ENCODE measurements around the gene TP53I11. TPM values are rescaled to one million over a fixed set of nuclear protein-coding genes. Genes with fewer than 3 reads are reported as not detected.

Gene TP53I11
- total and polyA plus RNA-seq, 2 experiments from 2014 or later = 23.5 to 43.9 TPM

DNA sequence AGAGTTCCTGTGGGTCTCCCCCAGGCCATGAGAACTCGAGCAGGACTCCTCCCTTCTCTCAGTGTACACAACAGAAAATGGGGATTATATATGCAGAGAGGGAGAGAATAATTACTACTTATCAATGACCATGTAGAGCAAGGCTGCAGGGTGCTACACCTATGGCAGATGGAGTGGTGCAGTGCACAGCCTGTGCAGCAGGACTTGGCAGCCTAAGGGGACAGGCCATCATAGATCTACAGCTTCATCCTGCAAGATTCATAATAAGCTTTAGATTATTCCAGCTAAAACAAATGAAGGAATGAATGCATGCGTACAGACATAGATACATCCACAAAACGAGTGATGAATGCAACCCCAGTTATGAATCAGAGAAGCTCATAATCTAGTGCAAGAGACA lies 8.4 kb upstream of the TP53I11 start:
- H3K27ac Mint-ChIP-seq = no peak overlapping the region
- H3K4me1 ChIP-seq (ENCODE audit: insufficient read depth) = peaks cover 71% of the 10 kb centered on the region

More for the DNA sequence above, 8.4 kb upstream of the TP53I11 start:
- H3K79me2 ChIP-seq (replicated peaks; ENCODE audit: insufficient read depth) = no peaks in the 10 kb centered on the region
- H2AFZ ChIP-seq = no peak overlapping the region
- no peak for ATAC-seq
- 0 out of 2 replicates have a peak, but pooled peaks cover 7% of the 10 kb centered on the region for H3K27me3 ChIP-seq (ENCODE audit: insufficient read depth)
- H3K9me2 ChIP-seq (ENCODE audit: insufficient read depth) = no peaks in the 10 kb centered on the region
- Mint-ChIP-seq H3K4me3 (no peak overlapping the region), H3K27me3 (ENCODE audit: insufficient read depth, low read depth, poor library complexity) (peaks cover 26% of the 10 kb centered on the region), H3K4me1 (peaks cover 72% of the 10 kb centered on the region), H3K9me3 (no peaks in the 10 kb centered on the region; the same call in 2 of the 3 replicates), H3K36me3 (ENCODE audit: low read depth) (no peaks in the 10 kb centered on the region)
- no peak for TF ChIP-seq EZH2phosphoT487 (IDR thresholded peaks at IDR 0.05; ENCODE audit: unreplicated experiment)
- TF ChIP-seq EZH2 (IDR thresholded peaks at IDR 0.05; ENCODE audit: low read depth, unreplicated experiment) = no peak
- TF ChIP-seq, protein P1, sequence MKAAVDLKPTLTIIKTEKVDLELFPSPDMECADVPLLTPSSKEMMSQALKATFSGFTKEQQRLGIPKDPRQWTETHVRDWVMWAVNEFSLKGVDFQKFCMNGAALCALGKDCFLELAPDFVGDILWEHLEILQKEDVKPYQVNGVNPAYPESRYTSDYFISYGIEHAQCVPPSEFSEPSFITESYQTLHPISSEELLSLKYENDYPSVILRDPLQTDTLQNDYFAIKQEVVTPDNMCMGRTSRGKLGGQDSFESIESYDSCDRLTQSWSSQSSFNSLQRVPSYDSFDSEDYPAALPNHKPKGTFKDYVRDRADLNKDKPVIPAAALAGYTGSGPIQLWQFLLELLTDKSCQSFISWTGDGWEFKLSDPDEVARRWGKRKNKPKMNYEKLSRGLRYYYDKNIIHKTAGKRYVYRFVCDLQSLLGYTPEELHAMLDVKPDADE (IDR thresholded peaks at IDR 0.05) = no peak
- TF ChIP-seq, protein P2, sequence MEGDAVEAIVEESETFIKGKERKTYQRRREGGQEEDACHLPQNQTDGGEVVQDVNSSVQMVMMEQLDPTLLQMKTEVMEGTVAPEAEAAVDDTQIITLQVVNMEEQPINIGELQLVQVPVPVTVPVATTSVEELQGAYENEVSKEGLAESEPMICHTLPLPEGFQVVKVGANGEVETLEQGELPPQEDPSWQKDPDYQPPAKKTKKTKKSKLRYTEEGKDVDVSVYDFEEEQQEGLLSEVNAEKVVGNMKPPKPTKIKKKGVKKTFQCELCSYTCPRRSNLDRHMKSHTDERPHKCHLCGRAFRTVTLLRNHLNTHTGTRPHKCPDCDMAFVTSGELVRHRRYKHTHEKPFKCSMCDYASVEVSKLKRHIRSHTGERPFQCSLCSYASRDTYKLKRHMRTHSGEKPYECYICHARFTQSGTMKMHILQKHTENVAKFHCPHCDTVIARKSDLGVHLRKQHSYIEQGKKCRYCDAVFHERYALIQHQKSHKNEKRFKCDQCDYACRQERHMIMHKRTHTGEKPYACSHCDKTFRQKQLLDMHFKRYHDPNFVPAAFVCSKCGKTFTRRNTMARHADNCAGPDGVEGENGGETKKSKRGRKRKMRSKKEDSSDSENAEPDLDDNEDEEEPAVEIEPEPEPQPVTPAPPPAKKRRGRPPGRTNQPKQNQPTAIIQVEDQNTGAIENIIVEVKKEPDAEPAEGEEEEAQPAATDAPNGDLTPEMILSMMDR (conservative IDR thresholded peaks at IDR 0.05; ENCODE audit: low read depth in 2 of 2) = no peak
- no peak for TF ChIP-seq JUNB (IDR thresholded peaks at IDR 0.05; ENCODE audit: unreplicated experiment)
- TF ChIP-seq, protein P3, sequence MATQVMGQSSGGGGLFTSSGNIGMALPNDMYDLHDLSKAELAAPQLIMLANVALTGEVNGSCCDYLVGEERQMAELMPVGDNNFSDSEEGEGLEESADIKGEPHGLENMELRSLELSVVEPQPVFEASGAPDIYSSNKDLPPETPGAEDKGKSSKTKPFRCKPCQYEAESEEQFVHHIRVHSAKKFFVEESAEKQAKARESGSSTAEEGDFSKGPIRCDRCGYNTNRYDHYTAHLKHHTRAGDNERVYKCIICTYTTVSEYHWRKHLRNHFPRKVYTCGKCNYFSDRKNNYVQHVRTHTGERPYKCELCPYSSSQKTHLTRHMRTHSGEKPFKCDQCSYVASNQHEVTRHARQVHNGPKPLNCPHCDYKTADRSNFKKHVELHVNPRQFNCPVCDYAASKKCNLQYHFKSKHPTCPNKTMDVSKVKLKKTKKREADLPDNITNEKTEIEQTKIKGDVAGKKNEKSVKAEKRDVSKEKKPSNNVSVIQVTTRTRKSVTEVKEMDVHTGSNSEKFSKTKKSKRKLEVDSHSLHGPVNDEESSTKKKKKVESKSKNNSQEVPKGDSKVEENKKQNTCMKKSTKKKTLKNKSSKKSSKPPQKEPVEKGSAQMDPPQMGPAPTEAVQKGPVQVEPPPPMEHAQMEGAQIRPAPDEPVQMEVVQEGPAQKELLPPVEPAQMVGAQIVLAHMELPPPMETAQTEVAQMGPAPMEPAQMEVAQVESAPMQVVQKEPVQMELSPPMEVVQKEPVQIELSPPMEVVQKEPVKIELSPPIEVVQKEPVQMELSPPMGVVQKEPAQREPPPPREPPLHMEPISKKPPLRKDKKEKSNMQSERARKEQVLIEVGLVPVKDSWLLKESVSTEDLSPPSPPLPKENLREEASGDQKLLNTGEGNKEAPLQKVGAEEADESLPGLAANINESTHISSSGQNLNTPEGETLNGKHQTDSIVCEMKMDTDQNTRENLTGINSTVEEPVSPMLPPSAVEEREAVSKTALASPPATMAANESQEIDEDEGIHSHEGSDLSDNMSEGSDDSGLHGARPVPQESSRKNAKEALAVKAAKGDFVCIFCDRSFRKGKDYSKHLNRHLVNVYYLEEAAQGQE (IDR thresholded peaks at IDR 0.05; ENCODE audit: unreplicated experiment) = no peak
- TF ChIP-seq CREB1 (CRISPR knock-in tag; IDR thresholded peaks at IDR 0.05; ENCODE audit: low read depth) = no peak
- TF ChIP-seq ZNF114 (CRISPR knock-in tag; IDR thresholded peaks at IDR 0.05) = no peak
- no peak for TF ChIP-seq POLR2AphosphoS5 (IDR thresholded peaks at IDR 0.05; ENCODE audit: low read depth)
- TF ChIP-seq, protein P4, sequence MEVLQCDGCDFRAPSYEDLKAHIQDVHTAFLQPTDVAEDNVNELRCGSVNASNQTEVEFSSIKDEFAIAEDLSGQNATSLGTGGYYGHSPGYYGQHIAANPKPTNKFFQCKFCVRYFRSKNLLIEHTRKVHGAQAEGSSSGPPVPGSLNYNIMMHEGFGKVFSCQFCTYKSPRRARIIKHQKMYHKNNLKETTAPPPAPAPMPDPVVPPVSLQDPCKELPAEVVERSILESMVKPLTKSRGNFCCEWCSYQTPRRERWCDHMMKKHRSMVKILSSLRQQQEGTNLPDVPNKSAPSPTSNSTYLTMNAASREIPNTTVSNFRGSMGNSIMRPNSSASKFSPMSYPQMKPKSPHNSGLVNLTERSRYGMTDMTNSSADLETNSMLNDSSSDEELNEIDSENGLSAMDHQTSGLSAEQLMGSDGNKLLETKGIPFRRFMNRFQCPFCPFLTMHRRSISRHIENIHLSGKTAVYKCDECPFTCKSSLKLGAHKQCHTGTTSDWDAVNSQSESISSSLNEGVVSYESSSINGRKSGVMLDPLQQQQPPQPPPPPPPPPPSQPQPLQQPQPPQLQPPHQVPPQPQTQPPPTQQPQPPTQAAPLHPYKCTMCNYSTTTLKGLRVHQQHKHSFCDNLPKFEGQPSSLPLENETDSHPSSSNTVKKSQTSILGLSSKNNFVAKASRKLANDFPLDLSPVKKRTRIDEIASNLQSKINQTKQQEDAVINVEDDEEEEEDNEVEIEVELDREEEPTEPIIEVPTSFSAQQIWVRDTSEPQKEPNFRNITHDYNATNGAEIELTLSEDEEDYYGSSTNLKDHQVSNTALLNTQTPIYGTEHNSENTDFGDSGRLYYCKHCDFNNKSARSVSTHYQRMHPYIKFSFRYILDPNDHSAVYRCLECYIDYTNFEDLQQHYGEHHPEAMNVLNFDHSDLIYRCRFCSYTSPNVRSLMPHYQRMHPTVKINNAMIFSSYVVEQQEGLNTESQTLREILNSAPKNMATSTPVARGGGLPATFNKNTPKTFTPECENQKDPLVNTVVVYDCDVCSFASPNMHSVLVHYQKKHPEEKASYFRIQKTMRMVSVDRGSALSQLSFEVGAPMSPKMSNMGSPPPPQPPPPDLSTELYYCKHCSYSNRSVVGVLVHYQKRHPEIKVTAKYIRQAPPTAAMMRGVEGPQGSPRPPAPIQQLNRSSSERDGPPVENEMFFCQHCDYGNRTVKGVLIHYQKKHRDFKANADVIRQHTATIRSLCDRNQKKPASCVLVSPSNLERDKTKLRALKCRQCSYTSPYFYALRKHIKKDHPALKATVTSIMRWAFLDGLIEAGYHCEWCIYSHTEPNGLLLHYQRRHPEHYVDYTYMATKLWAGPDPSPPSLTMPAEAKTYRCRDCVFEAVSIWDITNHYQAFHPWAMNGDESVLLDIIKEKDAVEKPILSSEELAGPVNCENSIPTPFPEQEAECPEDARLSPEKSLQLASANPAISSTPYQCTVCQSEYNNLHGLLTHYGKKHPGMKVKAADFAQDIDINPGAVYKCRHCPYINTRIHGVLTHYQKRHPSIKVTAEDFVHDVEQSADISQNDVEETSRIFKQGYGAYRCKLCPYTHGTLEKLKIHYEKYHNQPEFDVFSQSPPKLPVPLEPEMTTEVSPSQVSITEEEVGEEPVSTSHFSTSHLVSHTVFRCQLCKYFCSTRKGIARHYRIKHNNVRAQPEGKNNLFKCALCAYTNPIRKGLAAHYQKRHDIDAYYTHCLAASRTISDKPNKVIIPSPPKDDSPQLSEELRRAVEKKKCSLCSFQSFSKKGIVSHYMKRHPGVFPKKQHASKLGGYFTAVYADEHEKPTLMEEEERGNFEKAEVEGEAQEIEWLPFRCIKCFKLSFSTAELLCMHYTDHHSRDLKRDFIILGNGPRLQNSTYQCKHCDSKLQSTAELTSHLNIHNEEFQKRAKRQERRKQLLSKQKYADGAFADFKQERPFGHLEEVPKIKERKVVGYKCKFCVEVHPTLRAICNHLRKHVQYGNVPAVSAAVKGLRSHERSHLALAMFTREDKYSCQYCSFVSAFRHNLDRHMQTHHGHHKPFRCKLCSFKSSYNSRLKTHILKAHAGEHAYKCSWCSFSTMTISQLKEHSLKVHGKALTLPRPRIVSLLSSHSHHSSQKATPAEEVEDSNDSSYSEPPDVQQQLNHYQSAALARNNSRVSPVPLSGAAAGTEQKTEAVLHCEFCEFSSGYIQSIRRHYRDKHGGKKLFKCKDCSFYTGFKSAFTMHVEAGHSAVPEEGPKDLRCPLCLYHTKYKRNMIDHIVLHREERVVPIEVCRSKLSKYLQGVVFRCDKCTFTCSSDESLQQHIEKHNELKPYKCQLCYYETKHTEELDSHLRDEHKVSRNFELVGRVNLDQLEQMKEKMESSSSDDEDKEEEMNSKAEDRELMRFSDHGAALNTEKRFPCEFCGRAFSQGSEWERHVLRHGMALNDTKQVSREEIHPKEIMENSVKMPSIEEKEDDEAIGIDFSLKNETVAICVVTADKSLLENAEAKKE (CRISPR knock-in tag; IDR thresholded peaks at IDR 0.05) = no peak
- TF ChIP-seq STAT1 (IDR thresholded peaks at IDR 0.05; ENCODE audit: unreplicated experiment) = no peak
- TF ChIP-seq NANOG (IDR thresholded peaks at IDR 0.05; ENCODE audit: borderline replicate concordance) = no peak
- no peak for TF ChIP-seq ZNF331 (CRISPR knock-in tag; IDR thresholded peaks at IDR 0.05; ENCODE audit: low read depth)
- H3F3A ChIP-seq (replicated peaks; ENCODE audit: low read depth) = peaks cover 3% of the 10 kb centered on the region
- H3K27ac ChIP-seq (ENCODE audit: low read depth) = no peak overlapping the region
- H3K4me3 ChIP-seq = no peak overlapping the region
- H3K4me2 ChIP-seq = no peak overlapping the region
- H4K20me1 ChIP-seq (replicated peaks; ENCODE audit: insufficient read depth) = no peaks in the 10 kb centered on the region
- DNase-seq (ENCODE audit: low spot score) = no peak
- no peaks in the 10 kb centered on the region for H3K36me3 ChIP-seq (ENCODE audit: insufficient read depth)

All from GM23338 (cell line).